ENCODE measurements around the gene OCA2. TPM values are rescaled to one million over a fixed set of nuclear protein-coding genes. Genes with fewer than 3 reads are reported as not detected.

The OCA2 gene
- total RNA-seq, 1 donor from 2014 or later, result 0.25 TPM

DNA sequence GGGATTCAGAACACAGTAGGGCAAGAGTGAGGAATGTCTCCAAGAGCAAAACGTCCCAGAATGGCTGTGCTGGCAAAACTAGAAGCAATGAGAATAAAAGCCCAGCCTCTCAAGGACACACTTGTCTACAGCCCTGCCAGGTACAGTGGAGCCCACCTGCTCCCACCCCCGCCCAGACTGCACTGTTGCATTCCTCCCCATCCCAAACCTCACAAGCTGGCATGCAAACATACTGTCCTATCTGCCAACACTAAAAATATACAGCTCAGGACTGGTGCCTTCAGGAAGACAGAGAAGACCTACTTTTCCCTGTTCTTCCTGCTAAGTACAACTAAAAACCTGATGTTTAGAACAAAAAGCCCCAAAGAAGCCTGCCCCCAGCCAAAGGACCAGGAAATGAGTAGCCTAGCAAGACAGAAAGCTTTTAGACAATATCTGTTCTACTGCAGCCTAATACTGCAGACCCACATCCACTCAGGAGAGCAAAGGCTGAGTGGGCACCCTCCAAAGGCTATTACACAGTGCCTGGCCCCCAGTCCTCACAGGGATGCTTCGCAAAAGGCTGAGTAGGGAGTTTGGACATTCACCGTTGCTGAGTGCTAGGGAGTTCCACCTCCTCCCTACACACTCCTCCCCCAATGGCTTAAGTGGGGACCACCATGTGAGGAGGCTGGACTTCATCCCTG, 13.5 kb downstream of the OCA2 start:
- intact Hi-C loops (cut with DNase I), result no loop called here
- Histone ChIP-seq H3K9me3 (no peaks in the 10 kb centered on the region), H3K4me3 (no peak overlapping the region), H3K4me1 (no peaks in the 10 kb centered on the region), H3K36me3 (no peaks in the 10 kb centered on the region), H3K27me3 (no peaks in the 10 kb centered on the region), H3K27ac (no peak overlapping the region)
- no peak for DNase-seq (ENCODE audit: extremely low spot score in 2 of 2)
- TF ChIP-seq, protein P1, sequence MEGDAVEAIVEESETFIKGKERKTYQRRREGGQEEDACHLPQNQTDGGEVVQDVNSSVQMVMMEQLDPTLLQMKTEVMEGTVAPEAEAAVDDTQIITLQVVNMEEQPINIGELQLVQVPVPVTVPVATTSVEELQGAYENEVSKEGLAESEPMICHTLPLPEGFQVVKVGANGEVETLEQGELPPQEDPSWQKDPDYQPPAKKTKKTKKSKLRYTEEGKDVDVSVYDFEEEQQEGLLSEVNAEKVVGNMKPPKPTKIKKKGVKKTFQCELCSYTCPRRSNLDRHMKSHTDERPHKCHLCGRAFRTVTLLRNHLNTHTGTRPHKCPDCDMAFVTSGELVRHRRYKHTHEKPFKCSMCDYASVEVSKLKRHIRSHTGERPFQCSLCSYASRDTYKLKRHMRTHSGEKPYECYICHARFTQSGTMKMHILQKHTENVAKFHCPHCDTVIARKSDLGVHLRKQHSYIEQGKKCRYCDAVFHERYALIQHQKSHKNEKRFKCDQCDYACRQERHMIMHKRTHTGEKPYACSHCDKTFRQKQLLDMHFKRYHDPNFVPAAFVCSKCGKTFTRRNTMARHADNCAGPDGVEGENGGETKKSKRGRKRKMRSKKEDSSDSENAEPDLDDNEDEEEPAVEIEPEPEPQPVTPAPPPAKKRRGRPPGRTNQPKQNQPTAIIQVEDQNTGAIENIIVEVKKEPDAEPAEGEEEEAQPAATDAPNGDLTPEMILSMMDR (IDR thresholded peaks at IDR 0.05), result no peak
- TF ChIP-seq POLR2AphosphoS5 (IDR thresholded peaks at IDR 0.05; ENCODE audit: insufficient read depth in 1 of 2, low read depth in 1 of 2), result no peak

DNA sequence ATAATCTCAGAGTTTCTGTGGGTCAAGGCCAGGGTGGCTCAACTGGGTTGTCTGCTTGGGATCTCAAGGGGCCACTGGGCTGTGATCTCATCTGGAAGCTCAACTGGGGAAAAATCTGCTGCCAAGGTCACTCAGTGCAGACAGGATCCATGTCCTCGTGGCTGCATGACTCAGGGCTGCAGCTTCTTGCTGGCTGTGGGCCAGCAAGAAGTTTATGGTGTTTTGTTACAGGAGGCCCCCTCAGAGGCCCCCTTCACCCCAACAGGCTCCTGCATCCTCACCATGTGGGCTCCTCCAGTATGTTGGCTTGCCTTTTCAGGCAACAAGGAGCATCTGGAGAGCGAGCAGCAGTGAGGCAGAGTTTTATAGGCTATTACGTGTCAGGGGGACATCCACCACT, 14.6 kb downstream of the OCA2 start:
- no peaks in the 10 kb centered on the region for H3K4me1 ChIP-seq
- no peaks in the 10 kb centered on the region for H3K36me3 ChIP-seq
- DNase-seq (ENCODE audit: extremely low spot score in 2 of 2), result no peak
- intact Hi-C loops (cut with DNase I), result no loop called here
- TF ChIP-seq POLR2A (IDR thresholded peaks at IDR 0.05) (no peak), POLR2AphosphoS5 (IDR thresholded peaks at IDR 0.05; ENCODE audit: insufficient read depth in 1 of 2, low read depth in 1 of 2) (no peak)
- TF ChIP-seq, protein P1 (IDR thresholded peaks at IDR 0.05), result no peak
- no peak overlapping the region for H3K4me3 ChIP-seq
- no peaks in the 10 kb centered on the region for H3K27me3 ChIP-seq
- no peaks in the 10 kb centered on the region for H3K9me3 ChIP-seq
- no peak overlapping the region for H3K27ac ChIP-seq

DNA sequence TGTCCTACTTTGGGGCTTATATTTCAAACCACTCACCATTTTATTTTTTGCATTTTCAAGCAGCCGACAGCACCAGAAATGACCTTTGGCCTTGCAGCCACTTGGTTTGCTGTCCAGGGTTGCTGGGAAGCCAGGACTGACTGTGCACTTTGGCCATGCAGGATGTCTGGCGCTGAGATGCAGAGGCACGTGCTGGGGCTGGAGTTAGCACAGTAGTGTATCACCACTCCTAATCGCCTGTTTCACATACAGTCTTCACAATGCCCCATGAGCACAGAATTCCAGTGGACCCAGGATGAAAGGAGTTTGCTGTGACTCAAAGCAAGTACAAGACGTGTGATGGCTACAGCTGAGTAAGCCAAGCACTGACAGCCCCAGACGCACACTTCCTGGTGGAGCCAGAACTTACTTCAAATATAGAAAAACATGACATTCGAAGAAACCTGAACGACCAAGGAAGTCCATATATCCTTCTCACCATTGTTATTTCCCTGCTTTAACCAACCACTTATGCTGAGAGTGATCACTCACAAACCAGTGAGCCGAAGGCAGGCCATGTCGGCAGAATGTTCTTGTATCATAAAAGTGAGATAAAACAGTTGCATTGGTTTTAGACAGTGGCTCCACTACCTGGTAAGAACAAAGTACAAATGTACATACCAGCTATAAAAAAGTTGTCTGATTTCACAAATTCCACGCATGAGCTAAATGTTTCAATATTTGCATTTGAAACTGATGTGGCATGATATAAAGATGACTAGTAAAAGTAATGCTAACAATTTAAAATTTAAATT, 16.0 kb downstream of the OCA2 start:
- Histone ChIP-seq H3K9me3 (no peaks in the 10 kb centered on the region), H3K4me1 (no peaks in the 10 kb centered on the region), H3K27me3 (no peaks in the 10 kb centered on the region), H3K4me3 (no peak overlapping the region), H3K27ac (no peak overlapping the region), H3K36me3 (no peaks in the 10 kb centered on the region)
- intact Hi-C loops (cut with DNase I), result no loop called here
- DNase-seq (ENCODE audit: extremely low spot score in 2 of 2), result no peak
- TF ChIP-seq POLR2AphosphoS5 (IDR thresholded peaks at IDR 0.05; ENCODE audit: insufficient read depth in 1 of 2, low read depth in 1 of 2), result no peak
- TF ChIP-seq POLR2A (IDR thresholded peaks at IDR 0.05), result no peak
- TF ChIP-seq, protein P1 (IDR thresholded peaks at IDR 0.05), result no peak

DNA sequence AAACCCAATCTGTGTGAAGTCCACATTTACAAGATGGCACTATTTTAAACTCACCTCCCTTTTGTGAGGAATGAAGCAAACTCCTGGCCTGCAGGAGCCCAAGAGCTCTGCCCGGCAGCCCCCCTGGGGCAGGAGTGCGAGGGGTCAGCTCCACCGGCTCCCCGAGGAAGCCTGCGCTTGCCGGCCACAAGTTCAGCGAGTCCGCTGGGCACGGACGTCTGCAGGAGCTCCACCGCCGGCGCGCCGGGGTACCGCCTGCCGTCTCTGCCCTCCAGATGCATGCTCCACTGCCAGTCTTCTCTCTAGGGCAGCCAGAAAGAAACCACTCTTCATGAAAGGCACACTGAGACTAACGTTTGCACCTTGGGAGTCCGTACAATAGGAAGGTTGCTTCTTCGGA, 17.5 kb downstream of the OCA2 start:
- intact Hi-C loops (cut with DNase I), result no loop called here
- no peaks in the 10 kb centered on the region for H3K36me3 ChIP-seq
- no peak for DNase-seq (ENCODE audit: extremely low spot score in 2 of 2)

More for the DNA sequence above, 17.5 kb downstream of the OCA2 start:
- TF ChIP-seq, protein P1 (IDR thresholded peaks at IDR 0.05), result no peak
- no peak for TF ChIP-seq POLR2A (IDR thresholded peaks at IDR 0.05)
- TF ChIP-seq POLR2AphosphoS5 (IDR thresholded peaks at IDR 0.05; ENCODE audit: insufficient read depth in 1 of 2, low read depth in 1 of 2), result no peak
- Histone ChIP-seq H3K27me3 (no peaks in the 10 kb centered on the region), H3K4me1 (no peaks in the 10 kb centered on the region), H3K9me3 (no peaks in the 10 kb centered on the region), H3K27ac (no peak overlapping the region), H3K4me3 (no peak overlapping the region)

Data from vagina (tissue), 2 donors.